AG04450 (cell line): ENCODE data around the gene LRP1-AS. TPM values are rescaled to one million over a fixed set of nuclear protein-coding genes. Genes with fewer than 3 reads are reported as not detected.

Experiments used
- CTCF ChIA-PET: fragments of 300-600, 350-600 bp; formaldehyde crosslinking; extraction: SDS; loops from one replicate; lab custom pipeline; 2022; ENCODE audit warnings: antibody characterized with exemption, inconsistent platforms; lab: Charles Lee
- POLR2A ChIA-PET: fragments of 350-600 bp; formaldehyde crosslinking; extraction: SDS; loops from one replicate; lab custom pipeline; 2021; ENCODE audit warnings: antibody characterized with exemption, inconsistent platforms; lab: Yijun Ruan, JAX
- DNase-seq: peaks from one replicate; pipeline ENCODE4 v3.0.0-alpha.2; 2011; ENCODE audit warnings: low read depth, low spot score
- H3K27ac ChIP-seq: one replicate; pipeline ENCODE4 v1.5.1; 2012; ENCODE audit warnings: low read depth, low read length, control low read depth
- H3K27me3 ChIP-seq: one replicate; pipeline ENCODE4 v1.6.0; 2012; ENCODE audit warnings: low read length; ENCODE audit not compliant: control insufficient read depth, insufficient read depth
- H3K4me3 ChIP-seq: 2 replicates; pipeline ENCODE4 v1.5.1; 2011; ENCODE audit warnings: mild to moderate bottlenecking, low read depth, low read length, control low read depth
- H3K9me3 ChIP-seq: 2 replicates; pipeline ENCODE4 v1.5.1; 2012; ENCODE audit warnings: low read length; ENCODE audit not compliant: control insufficient read depth, insufficient read depth
- polyA plus RNA-seq: library from polyadenylated mRNA; depleted of rRNA; stranded (reverse); fragments of >200 nt; gene quantifications from 2 replicates; pipeline ENCODE4 v1.2.3, GENCODE V29; 2011; rRNA removed
- small RNA-seq: library from RNA; depleted of rRNA; stranded (forward); fragments of <200 nt; gene quantifications from one replicate; pipeline ENCODE3, GENCODE V24; 2012; ENCODE audit warnings: low read depth; ENCODE audit not compliant: insufficient read length
- TF ChIP-seq, protein P1 (sequence below): IDR thresholded peaks from 2 replicates; pipeline ENCODE4 v1.5.1; 2011; ENCODE audit warnings: low read depth, low read length, control low read depth, inconsistent platforms

The LRP1-AS gene
- polyA plus RNA-seq, 1 experiment = not detected

DNA sequence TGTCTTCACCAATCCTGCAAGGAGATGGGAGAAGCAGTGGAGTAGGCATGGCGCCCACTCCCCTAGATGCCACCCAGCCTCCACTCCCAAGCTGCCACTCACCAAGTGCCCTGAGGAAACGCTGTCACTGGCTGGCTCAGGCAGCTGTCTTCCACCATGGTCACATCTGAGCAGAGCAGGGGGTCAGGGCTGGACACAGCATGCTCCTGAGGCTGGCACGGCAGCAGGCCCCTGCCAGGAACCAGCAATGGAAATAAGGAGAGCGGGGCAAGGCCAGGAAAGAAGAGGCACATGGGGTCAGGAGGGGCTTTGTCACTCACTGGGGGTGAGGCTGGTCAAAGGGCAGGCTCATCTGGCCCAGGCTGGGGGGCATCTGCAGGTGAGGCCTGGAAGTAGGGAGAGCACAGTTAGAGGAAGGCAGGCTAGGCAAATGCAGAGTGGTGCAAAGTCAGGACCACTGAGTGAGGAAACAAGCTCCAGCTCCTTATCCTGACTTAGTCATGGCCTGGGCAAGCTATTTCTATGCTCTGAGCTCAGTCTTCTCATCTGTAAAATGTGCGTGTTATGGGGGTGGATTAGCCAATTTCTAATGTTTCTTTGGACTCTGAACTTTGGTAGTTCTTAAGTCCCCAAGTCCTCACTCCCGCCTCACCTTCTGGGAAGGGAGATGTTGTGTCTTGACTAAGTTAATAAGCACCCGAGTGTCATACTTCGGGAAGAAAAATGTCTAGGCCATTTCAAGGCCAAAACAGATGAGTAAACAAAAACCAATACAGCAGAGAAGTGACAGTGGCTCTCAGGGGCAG lies 50.5 kb downstream of the LRP1-AS start:
- ChIA-PET CTCF (interaction anchor here (0.6 to 1.7 kb wide), 4 partner anchors 15 to 88 kb away, joined by 3 to 8 read pairs (median 6); no protein-coding TSS in a partner anchor), POLR2A (interaction anchor here (1.6 to 13.0 kb wide), 3 partner anchors 9 to 86 kb away, joined by 6 to 258 read pairs (median 7); partner anchors contain the start of gene STAT6)
- peak overlapping the region; percentile 31 for H3K27ac ChIP-seq
- no peak overlapping the region for H3K4me3 ChIP-seq
- TF ChIP-seq, protein P1, sequence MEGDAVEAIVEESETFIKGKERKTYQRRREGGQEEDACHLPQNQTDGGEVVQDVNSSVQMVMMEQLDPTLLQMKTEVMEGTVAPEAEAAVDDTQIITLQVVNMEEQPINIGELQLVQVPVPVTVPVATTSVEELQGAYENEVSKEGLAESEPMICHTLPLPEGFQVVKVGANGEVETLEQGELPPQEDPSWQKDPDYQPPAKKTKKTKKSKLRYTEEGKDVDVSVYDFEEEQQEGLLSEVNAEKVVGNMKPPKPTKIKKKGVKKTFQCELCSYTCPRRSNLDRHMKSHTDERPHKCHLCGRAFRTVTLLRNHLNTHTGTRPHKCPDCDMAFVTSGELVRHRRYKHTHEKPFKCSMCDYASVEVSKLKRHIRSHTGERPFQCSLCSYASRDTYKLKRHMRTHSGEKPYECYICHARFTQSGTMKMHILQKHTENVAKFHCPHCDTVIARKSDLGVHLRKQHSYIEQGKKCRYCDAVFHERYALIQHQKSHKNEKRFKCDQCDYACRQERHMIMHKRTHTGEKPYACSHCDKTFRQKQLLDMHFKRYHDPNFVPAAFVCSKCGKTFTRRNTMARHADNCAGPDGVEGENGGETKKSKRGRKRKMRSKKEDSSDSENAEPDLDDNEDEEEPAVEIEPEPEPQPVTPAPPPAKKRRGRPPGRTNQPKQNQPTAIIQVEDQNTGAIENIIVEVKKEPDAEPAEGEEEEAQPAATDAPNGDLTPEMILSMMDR = no peak
- no peaks in the 10 kb centered on the region for H3K9me3 ChIP-seq
- DNase-seq = no peak
- H3K27me3 ChIP-seq = no peaks in the 10 kb centered on the region

- CTCF ChIA-PET = interaction anchor here (1.1 to 1.7 kb wide), 2 partner anchors 16 to 17 kb away, joined by 3 to 8 read pairs; no protein-coding TSS in a partner anchor
- no peak overlapping the region for H3K4me3 ChIP-seq
- no peaks in the 10 kb centered on the region for H3K27me3 ChIP-seq
- DNase-seq = no peak
- H3K9me3 ChIP-seq = no peaks in the 10 kb centered on the region
- TF ChIP-seq, protein P1 = no peak
- peak overlapping the region; percentile 31 for H3K27ac ChIP-seq
- POLR2A ChIA-PET = interaction anchor here (1.6 to 13.0 kb wide), 2 partner anchors 11 to 87 kb away, joined by 7 to 258 read pairs; partner anchors contain the start of gene STAT6
Observed at GRCh38 chr12:57096099-57096572, 51.3 kb downstream of the LRP1-AS start.

DNA sequence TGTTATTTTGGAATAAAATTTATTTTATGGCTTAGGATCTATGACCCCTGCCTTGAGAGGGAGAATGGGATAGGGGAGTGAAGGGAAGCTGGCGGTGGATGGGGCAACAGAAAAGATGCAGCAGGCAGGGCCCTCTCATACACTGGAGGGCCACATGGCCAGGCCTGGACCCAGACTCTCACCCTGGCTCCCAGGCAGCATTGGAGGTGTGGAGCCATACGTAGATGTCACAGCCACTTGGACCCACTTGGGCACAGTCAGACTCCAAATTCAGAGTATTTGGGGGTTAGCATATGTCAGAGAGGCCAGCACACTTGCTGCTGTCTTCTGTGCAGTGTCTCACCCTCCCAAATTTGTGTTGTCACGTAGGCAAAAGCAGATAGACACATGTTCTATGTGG lies 52.0 kb downstream of the LRP1-AS start:
- no peaks in the 10 kb centered on the region for H3K9me3 ChIP-seq
- no peaks in the 10 kb centered on the region for H3K27me3 ChIP-seq
- no peak overlapping the region for H3K4me3 ChIP-seq
- TF ChIP-seq, protein P1 = no peak
- DNase-seq = no peak
- H3K27ac ChIP-seq = peak overlapping the region; percentile 57
- CTCF ChIA-PET = interaction anchor here (0.6 to 1.1 kb wide), 2 partner anchors 14 to 16 kb away, joined by 3 to 5 read pairs; no protein-coding TSS in a partner anchor
- POLR2A ChIA-PET = interaction anchor here (1.6 to 13.0 kb wide), 2 partner anchors 12 to 87 kb away, joined by 7 to 258 read pairs; partner anchors contain the start of gene STAT6

Small RNAs within 50 kb of the gene (small RNA-seq; reads per million reads assigned to genes)
- 4.8 reads per million, percentile 48 among the genes with 10 or more reads in this experiment for gene MIR1228

Other genes with a start within 250 kb of the LRP1-AS start
- not detected in 2 replicates for gene SDR9C7, start 213.2 kb downstream of the LRP1-AS start, polyA plus RNA-seq
- gene RDH16, start 190.0 kb downstream of the LRP1-AS start, polyA plus RNA-seq = 0.06 TPM in 1 of 2 replicates, not detected in the other
- 5.8 and 6.4 TPM in 2 replicates for gene ZBTB39, start 141.1 kb downstream of the LRP1-AS start, polyA plus RNA-seq
- 8.0 and 8.9 TPM in 2 replicates for gene TAC3, start 131.1 kb downstream of the LRP1-AS start, polyA plus RNA-seq
- gene MYO1A, start 97.5 kb downstream of the LRP1-AS start, polyA plus RNA-seq = not detected in 2 replicates
- 8.3 and 11.9 TPM in 2 replicates for gene NEMP1, start 68.8 kb downstream of the LRP1-AS start, polyA plus RNA-seq
- gene NAB2, start 58.5 kb downstream of the LRP1-AS start, polyA plus RNA-seq = 46.4 and 60.9 TPM in 2 replicates
- gene STAT6, start 36.3 kb downstream of the LRP1-AS start, polyA plus RNA-seq = 79.5 and 94.2 TPM in 2 replicates
- 49.9 and 95.0 TPM in 2 replicates for gene LRP1, start 19.1 kb downstream of the LRP1-AS start, polyA plus RNA-seq
- gene NXPH4, start 69.2 kb upstream of the LRP1-AS start, polyA plus RNA-seq = 0.79 and 1.0 TPM in 2 replicates
- gene SHMT2, start 82.1 kb upstream of the LRP1-AS start, polyA plus RNA-seq = 266 and 314 TPM in 2 replicates
- gene STAC3, start 103.6 kb upstream of the LRP1-AS start, polyA plus RNA-seq = 0.25 and 0.65 TPM in 2 replicates